Measurements from ENCODE around the gene COG6. TPM values are rescaled to one million over a fixed set of nuclear protein-coding genes. Genes with fewer than 3 reads are reported as not detected.

The COG6 gene
- total RNA-seq, 2 donors from 2014 or later, result 16.2 to 23.2 TPM

GRCh38 chr13:39665763-39666162 lies 10.3 kb downstream of the COG6 start:
- TF ChIP-seq, protein P1, sequence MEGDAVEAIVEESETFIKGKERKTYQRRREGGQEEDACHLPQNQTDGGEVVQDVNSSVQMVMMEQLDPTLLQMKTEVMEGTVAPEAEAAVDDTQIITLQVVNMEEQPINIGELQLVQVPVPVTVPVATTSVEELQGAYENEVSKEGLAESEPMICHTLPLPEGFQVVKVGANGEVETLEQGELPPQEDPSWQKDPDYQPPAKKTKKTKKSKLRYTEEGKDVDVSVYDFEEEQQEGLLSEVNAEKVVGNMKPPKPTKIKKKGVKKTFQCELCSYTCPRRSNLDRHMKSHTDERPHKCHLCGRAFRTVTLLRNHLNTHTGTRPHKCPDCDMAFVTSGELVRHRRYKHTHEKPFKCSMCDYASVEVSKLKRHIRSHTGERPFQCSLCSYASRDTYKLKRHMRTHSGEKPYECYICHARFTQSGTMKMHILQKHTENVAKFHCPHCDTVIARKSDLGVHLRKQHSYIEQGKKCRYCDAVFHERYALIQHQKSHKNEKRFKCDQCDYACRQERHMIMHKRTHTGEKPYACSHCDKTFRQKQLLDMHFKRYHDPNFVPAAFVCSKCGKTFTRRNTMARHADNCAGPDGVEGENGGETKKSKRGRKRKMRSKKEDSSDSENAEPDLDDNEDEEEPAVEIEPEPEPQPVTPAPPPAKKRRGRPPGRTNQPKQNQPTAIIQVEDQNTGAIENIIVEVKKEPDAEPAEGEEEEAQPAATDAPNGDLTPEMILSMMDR (IDR thresholded peaks at IDR 0.05), result no peak
- no peak for DNase-seq (ENCODE audit: low spot score)

GRCh38 chr13:39670445-39670844 lies 15.0 kb downstream of the COG6 start:
- Histone ChIP-seq H3K27me3 (no peaks in the 10 kb centered on the region), H3K9me3 (peaks cover 0 to 4% of the 10 kb centered on the region in 2 donors), H3K36me3 (peaks cover 8% of the 10 kb centered on the region), H3K27ac (no peak overlapping the region), H3K4me3 (no peak overlapping the region), H3K4me1 (no peaks in the 10 kb centered on the region)
- TF ChIP-seq, protein P1 (IDR thresholded peaks at IDR 0.05), result no peak
- DNase-seq (ENCODE audit: low spot score), result no peak

More at GRCh38 chr13:39665763-39666162, 10.3 kb downstream of the COG6 start:
- H3K36me3 ChIP-seq, result peaks cover 12% of the 10 kb centered on the region
- H3K4me3 ChIP-seq, result no peak overlapping the region
- no peaks in the 10 kb centered on the region for H3K4me1 ChIP-seq
- H3K9me3 ChIP-seq, result no peaks in the 10 kb centered on the region
- no peak overlapping the region for H3K27ac ChIP-seq
- H3K27me3 ChIP-seq, result no peaks in the 10 kb centered on the region

DNA sequence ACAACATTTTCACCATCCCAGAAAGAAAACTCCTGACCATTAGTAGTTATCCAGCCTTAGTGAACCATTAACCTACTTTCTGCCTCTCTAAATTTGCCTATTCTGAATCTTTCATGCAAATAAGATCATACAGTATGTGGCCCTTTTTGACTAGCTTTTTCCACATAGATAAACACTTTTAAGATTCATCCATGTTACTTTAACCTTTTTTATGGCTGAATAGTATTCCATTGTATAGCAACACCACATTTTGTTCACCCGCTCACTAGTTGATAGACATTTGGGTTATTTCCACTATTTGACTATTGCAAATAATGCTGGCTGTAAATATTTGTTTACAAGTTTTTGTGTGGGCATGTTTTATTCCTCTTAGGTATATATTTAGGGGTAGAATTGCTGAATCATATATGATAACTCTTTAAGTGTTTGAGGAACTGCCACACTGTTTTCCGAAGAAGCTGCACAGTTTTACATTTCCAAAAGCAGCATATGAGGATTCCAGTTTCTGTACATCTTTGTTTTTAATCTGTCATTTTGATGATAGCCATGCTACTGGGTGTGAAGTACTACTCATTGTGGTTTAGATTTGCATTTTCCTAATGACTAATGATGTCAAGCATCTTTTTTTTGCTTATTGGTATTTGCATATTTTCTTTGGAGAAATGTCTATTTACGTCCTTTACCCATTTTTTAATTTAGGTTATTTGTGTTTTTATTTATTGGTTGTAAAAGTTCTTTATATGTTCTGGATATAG lies 17.1 kb downstream of the COG6 start:
- Histone ChIP-seq H3K4me3 (no peak overlapping the region), H3K27me3 (no peaks in the 10 kb centered on the region), H3K27ac (no peak overlapping the region), H3K4me1 (peaks cover 0 to 4% of the 10 kb centered on the region in 2 donors), H3K36me3 (peaks cover 1% of the 10 kb centered on the region), H3K9me3 (peaks cover 0 to 4% of the 10 kb centered on the region in 2 donors)
- no peak for DNase-seq (ENCODE audit: low spot score)
- TF ChIP-seq, protein P1 (IDR thresholded peaks at IDR 0.05), result no peak

- H3K27me3 ChIP-seq, result no peaks in the 10 kb centered on the region
- peaks cover 17% of the 10 kb centered on the region for H3K36me3 ChIP-seq
- no peak overlapping the region for H3K4me3 ChIP-seq
- DNase-seq (ENCODE audit: low spot score), result no peak
- peaks cover 0 to 4% of the 10 kb centered on the region in 2 donors for H3K4me1 ChIP-seq
- TF ChIP-seq, protein P1 (IDR thresholded peaks at IDR 0.05), result no peak
- no peak overlapping the region for H3K27ac ChIP-seq
- peaks cover 0 to 4% of the 10 kb centered on the region in 2 donors for H3K9me3 ChIP-seq
These were observed 20.4 kb downstream of the COG6 start for GRCh38 chr13:39675904-39676303.

GRCh38 chr13:39676315-39676876 lies 20.9 kb downstream of the COG6 start:
- H3K27ac ChIP-seq, result no peak overlapping the region
- TF ChIP-seq, protein P1 (IDR thresholded peaks at IDR 0.05), result peak; percentile 30 to 65
- no peaks in the 10 kb centered on the region for H3K27me3 ChIP-seq
- peaks cover 0 to 4% of the 10 kb centered on the region in 2 donors for H3K9me3 ChIP-seq
- DNase-seq (ENCODE audit: low spot score), result no peak
- peaks cover 17% of the 10 kb centered on the region for H3K36me3 ChIP-seq
- H3K4me3 ChIP-seq, result no peak overlapping the region
- H3K4me1 ChIP-seq, result peaks cover 0 to 4% of the 10 kb centered on the region in 2 donors
